Stimulated activated memory B cell treated with anti-CD40 and anti-IgM and Interleukin-4, amounts not matched to agents 10 μg/mL and 1 μg/mL and 100 μg/mL, for 72 hours (primary cell): ENCODE results near the gene KRTAP10-9.
A peak's percentile ranks its signal among the peaks of the same experiment; 100 is the strongest.
"Not testable (repeated sequence)": the region's sequence is repeated elsewhere in the genome, so short reads cannot be mapped to it uniquely, and the experiment has no call there.

Experiments
- ATAC-seq: fragments of 150-1000 bp; cut with Tn5 transposase; 2 replicates; pipeline ENCODE4 v1.10.0; 2021
- H3K27ac Mint-ChIP-seq: one replicate; pipeline ENCODE4 v1.8.0; 2022; ENCODE audit warnings: mild to moderate bottlenecking, mixed read lengths
- H3K27me3 Mint-ChIP-seq: one replicate; pipeline ENCODE4 v1.8.0; 2022; ENCODE audit warnings: mixed read lengths
- H3K36me3 Mint-ChIP-seq: one replicate; pipeline ENCODE4 v1.8.0; 2022; ENCODE audit warnings: mixed read lengths
- H3K4me1 Mint-ChIP-seq: one replicate; pipeline ENCODE4 v1.8.0; 2022; ENCODE audit warnings: mixed read lengths
- H3K4me3 Mint-ChIP-seq: one replicate; pipeline ENCODE4 v1.8.0; 2022; ENCODE audit warnings: mild to moderate bottlenecking, moderate library complexity, mixed read lengths
- H3K9me3 Mint-ChIP-seq: one replicate; pipeline ENCODE4 v1.8.0; 2022; ENCODE audit warnings: mixed read lengths

KRTAP10-9 gene

GRCh38 chr21:44603109-44603875, 23.6 kb upstream of the KRTAP10-9 start:
- Mint-ChIP-seq H3K36me3 (peaks cover 4% of the 10 kb centered on the region), H3K27me3 (peaks cover 72% of the 10 kb centered on the region), H3K27ac (no peak overlapping the region), H3K4me1 (no peaks in the 10 kb centered on the region), H3K9me3 (peaks cover 6% of the 10 kb centered on the region), H3K4me3 (no peak overlapping the region)
- ATAC-seq = no peak

DNA sequence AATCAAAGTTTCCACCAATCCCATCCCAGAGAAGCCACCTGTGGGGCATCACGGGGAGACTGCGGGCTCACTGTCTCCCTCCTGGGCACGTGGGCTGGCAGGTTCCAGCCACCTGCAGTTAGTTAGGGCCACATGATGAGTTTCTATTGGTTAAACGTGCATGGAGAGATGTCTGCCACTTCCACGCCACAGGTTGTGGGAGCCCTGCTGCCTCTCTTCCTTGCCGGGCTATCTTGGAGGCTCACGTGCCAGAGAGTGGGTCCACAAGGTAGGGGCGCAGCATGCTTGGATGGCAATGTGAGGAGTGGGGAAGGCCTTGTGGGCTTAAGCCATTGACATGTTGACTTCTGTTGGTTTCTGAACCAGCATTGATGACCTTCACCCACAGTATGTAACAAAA, 23.0 kb upstream of the KRTAP10-9 start:
- Mint-ChIP-seq H3K4me1 (no peaks in the 10 kb centered on the region), H3K27ac (no peak overlapping the region), H3K36me3 (peaks cover 3% of the 10 kb centered on the region), H3K4me3 (no peak overlapping the region), H3K27me3 (peaks cover 66% of the 10 kb centered on the region), H3K9me3 (peaks cover 4% of the 10 kb centered on the region)
- ATAC-seq = no peak

- peaks cover 15% of the 10 kb centered on the region for H3K36me3 Mint-ChIP-seq
- ATAC-seq = no peak
- no peaks in the 10 kb centered on the region for H3K4me1 Mint-ChIP-seq
- H3K4me3 Mint-ChIP-seq = no peak overlapping the region
- no peak overlapping the region for H3K27ac Mint-ChIP-seq
- H3K27me3 Mint-ChIP-seq = peaks cover 49% of the 10 kb centered on the region
- peaks cover 21% of the 10 kb centered on the region for H3K9me3 Mint-ChIP-seq
Measured at GRCh38 chr21:44606495-44606894, 20.4 kb upstream of the KRTAP10-9 start.

- H3K27me3 Mint-ChIP-seq = peaks cover 45% of the 10 kb centered on the region
- H3K36me3 Mint-ChIP-seq = peaks cover 28% of the 10 kb centered on the region
- H3K4me3 Mint-ChIP-seq = no peak overlapping the region
- no peak overlapping the region for H3K27ac Mint-ChIP-seq
- no peak for ATAC-seq
- H3K4me1 Mint-ChIP-seq = no peaks in the 10 kb centered on the region
- peaks cover 34% of the 10 kb centered on the region for H3K9me3 Mint-ChIP-seq
Measured at GRCh38 chr21:44609193-44609592, 17.7 kb upstream of the KRTAP10-9 start.

DNA sequence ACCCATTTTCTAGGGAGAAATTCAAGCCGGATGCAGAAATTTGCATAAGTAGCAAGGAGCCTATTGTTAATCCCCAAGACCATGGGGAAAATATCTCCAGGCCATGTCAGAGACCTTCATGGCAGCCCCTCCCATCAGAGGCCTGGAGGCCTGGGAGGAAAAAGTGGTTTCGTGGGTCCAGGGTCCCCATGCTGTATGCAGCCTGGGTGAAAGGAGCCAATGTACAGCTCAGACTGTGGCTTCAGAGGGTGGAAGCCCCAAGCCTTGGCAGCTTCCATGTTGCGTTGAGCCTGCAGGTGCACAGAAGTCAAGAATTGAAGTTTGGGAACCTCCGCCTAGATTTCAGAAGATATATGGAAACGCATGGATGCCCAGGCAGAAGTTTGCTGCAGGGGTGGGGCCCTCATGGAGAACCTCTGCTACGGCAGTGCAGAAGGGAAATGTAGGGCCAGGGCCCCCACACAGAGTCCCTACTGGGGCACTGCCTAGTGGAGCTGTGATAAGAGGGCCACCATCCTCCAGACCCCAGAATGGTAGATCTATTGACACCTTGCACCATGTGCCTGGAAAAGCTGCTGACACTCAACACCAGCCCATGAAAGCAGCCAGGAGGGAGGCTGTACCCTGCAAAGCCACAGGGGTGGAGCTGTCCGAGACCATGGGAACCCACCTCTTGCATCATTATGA, 16.6 kb upstream of the KRTAP10-9 start:
- peaks cover 43% of the 10 kb centered on the region for H3K27me3 Mint-ChIP-seq
- peaks cover 28% of the 10 kb centered on the region for H3K36me3 Mint-ChIP-seq
- H3K4me3 Mint-ChIP-seq, H3K27ac Mint-ChIP-seq, ATAC-seq, H3K4me1 Mint-ChIP-seq: not testable (repeated sequence)
- H3K9me3 Mint-ChIP-seq = peaks cover 34% of the 10 kb centered on the region

DNA sequence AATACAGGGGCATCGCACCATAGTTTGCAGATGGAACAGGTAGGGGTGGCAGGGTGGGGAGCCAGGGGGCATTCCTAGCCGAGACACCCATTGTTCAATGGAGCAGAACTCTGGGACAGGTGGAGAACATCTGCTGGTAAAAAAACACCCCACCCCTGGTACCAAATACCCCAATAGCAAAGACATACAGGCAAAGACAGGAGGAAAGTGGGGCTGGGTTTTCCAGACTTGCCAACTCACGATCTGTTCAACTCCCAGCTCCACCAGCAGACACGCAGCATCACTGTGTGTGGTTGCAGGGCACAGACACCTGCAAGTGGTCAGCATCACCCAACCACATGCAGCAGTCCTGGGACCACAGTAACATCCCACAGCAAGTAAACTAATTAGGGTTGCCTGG, 15.3 kb upstream of the KRTAP10-9 start:
- ATAC-seq = no peak
- no peak overlapping the region for H3K27ac Mint-ChIP-seq
- H3K9me3 Mint-ChIP-seq = peaks cover 32% of the 10 kb centered on the region
- H3K36me3 Mint-ChIP-seq = peaks cover 28% of the 10 kb centered on the region
- H3K4me1 Mint-ChIP-seq = no peaks in the 10 kb centered on the region
- H3K27me3 Mint-ChIP-seq = peaks cover 45% of the 10 kb centered on the region
- H3K4me3 Mint-ChIP-seq = no peak overlapping the region

DNA sequence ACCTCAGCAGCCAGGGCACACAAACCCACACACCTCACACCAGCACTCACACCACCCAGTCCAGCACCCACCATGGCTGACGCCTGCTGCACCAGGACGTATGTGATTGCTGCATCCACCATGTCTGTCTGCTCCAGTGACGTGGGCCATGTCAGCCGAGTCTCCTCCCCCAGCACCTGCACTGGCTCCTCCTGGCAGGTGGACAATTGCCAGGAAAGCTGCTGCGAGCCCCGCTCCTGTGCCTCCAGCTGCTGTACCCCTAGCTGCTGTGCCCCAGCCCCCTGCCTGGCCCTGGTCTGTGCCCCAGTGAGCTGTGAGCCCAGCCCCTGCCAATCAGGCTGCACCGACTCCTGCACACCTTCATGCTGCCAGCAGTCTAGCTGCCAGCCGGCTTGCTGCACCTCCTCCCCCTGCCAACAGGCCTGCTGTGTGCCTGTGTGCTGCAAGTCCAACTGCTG, 14.8 kb upstream of the KRTAP10-9 start, which contains the start of gene KRTAP10-8:
TSS of gene KRTAP10-8 (plus strand) at position 51 of the 458 bp plus-strand sequence. CDS start at position 73, 22 bp downstream.
- Mint-ChIP-seq H3K27me3 (peaks cover 42% of the 10 kb centered on the region), H3K9me3 (peaks cover 31% of the 10 kb centered on the region), H3K4me1 (no peaks in the 10 kb centered on the region), H3K36me3 (peaks cover 28% of the 10 kb centered on the region), H3K27ac (no peak within 1 kb of the TSS), H3K4me3 (no peak within 1 kb of the TSS)
- no peak for ATAC-seq

DNA sequence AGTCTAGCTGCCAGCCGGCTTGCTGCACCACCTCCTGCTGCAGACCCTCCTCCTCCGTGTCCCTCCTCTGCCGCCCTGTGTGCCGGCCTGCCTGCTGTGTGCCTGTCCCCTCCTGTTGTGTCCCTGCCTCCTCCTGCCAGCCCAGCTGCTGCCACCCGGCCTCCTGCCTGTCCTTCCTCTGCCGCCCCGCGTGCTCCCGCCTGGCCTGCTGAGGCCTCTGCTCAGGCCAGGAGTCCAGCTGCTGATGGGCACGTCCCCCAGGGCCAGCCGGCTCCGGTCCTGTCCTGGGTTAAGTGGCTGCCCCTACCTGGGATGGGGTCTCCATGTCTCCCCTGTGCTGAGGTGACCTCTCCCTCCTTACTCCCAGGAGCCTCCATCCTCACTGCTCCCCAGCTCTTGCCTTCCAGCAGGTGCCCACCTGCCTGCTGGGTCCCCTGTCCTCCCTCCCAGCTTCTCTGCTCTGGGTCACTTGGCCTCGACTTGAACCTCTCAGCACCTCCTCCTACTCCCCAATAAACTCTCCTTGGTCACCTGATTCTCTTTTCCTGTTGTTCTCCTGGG, 14.1 kb upstream of the KRTAP10-9 start:
- peaks cover 41% of the 10 kb centered on the region for H3K27me3 Mint-ChIP-seq
- peaks cover 31% of the 10 kb centered on the region for H3K9me3 Mint-ChIP-seq
- H3K36me3 Mint-ChIP-seq = peaks cover 28% of the 10 kb centered on the region
- H3K4me3 Mint-ChIP-seq = no peak overlapping the region
- ATAC-seq = no peak
- H3K4me1 Mint-ChIP-seq = no peaks in the 10 kb centered on the region
- no peak overlapping the region for H3K27ac Mint-ChIP-seq

- no peak overlapping the region for H3K4me3 Mint-ChIP-seq
- H3K27ac Mint-ChIP-seq = peak overlapping the region; percentile 45
- ATAC-seq = no peak
- H3K4me1 Mint-ChIP-seq = peaks cover 5% of the 10 kb centered on the region
- H3K27me3 Mint-ChIP-seq = peaks cover 41% of the 10 kb centered on the region
- peaks cover 29% of the 10 kb centered on the region for H3K36me3 Mint-ChIP-seq
- H3K9me3 Mint-ChIP-seq = peaks cover 33% of the 10 kb centered on the region
Measured at GRCh38 chr21:44613386-44614155, 13.3 kb upstream of the KRTAP10-9 start.

GRCh38 chr21:44614161-44614631, 12.7 kb upstream of the KRTAP10-9 start:
- no peak overlapping the region for H3K4me3 Mint-ChIP-seq
- peaks cover 41% of the 10 kb centered on the region for H3K27me3 Mint-ChIP-seq
- no peak for ATAC-seq
- H3K27ac Mint-ChIP-seq = peak overlapping the region; percentile 45
- peaks cover 11% of the 10 kb centered on the region for H3K4me1 Mint-ChIP-seq
- peaks cover 30% of the 10 kb centered on the region for H3K9me3 Mint-ChIP-seq
- H3K36me3 Mint-ChIP-seq = peaks cover 29% of the 10 kb centered on the region

DNA sequence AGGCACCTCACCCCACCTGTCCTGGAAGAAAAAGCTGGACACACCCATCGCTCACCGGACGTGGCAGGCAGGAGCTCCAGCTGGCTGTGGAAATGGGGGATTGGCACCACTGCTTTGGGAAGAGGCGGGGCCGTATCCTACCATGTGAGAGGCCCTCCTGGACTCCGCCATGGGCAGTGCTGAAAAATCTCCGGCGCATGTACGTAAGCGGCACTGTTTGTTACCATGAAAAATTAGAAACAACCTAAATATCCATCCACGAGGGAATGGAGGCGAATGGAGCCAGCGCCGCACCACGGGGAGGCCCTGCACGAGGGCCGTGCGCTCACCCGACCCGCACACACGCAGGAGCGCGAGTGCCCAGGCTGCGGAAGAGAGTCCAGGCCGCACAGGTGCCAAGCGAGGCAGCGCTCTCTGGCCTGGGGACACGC, 11.9 kb upstream of the KRTAP10-9 start:
- no peak for ATAC-seq
- Mint-ChIP-seq H3K27me3 (peaks cover 41% of the 10 kb centered on the region), H3K4me3 (no peak overlapping the region), H3K4me1 (peaks cover 14% of the 10 kb centered on the region), H3K9me3 (peaks cover 30% of the 10 kb centered on the region), H3K36me3 (peaks cover 30% of the 10 kb centered on the region), H3K27ac (no peak overlapping the region)

- ATAC-seq = no peak
- Mint-ChIP-seq H3K36me3 (peaks cover 34% of the 10 kb centered on the region), H3K9me3 (peaks cover 32% of the 10 kb centered on the region), H3K27ac (no peak overlapping the region), H3K4me1 (peaks cover 14% of the 10 kb centered on the region), H3K4me3 (no peak overlapping the region), H3K27me3 (peaks cover 41% of the 10 kb centered on the region)
Measured at GRCh38 chr21:44615466-44615865, 11.4 kb upstream of the KRTAP10-9 start.

DNA sequence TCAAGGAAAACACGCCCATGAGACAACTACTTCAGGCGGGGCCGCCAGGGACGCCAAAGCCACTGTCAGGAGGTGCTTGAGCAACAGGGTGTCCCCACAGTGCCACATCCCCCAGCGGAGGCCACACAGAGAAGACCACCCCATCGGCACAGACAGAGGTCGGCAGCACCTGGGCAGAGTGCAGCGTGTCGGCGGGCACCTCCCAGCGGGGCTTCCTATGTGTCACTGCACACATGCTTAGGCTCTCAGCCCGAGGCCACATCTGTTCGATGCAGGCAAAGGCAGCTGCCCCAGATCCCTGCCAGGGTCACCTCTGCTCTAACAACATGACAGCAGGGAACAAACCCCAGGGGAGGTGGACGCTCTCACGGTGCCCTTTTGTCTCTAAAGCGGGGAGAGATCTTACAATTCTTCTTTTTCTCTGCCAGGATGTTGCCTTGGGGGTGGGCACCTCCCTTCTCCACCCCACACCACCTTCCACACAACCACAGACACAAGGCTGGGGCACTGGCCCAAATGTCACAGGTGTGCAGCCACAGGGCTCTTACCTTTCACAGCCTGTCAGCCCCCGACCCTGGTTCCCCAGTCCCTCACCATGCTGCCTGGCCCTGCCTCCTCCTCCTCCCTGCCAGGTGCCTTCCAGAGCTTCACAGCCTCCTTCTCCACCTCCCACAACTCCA, 10.8 kb upstream of the KRTAP10-9 start:
- Mint-ChIP-seq H3K4me3 (no peak overlapping the region), H3K4me1 (peaks cover 14% of the 10 kb centered on the region), H3K9me3 (peaks cover 33% of the 10 kb centered on the region), H3K27me3 (peaks cover 41% of the 10 kb centered on the region), H3K36me3 (peaks cover 39% of the 10 kb centered on the region), H3K27ac (no peak overlapping the region)
- ATAC-seq = no peak

DNA sequence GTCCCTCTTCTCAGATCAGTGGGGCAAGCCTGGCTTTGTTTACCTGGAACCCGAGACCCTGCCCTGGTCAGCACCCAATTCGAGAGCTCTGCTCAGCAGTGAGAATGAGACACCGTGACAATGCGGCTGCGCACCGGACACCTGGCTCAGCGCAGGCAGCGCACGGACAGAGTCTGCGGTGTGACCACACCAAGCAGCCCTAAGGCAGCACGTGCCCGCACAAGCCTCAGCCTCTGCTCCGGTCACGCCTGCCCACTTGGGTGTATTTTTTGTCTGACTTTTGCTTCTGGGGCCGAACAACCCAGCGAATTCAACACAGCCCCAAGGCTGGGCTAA, 10.3 kb upstream of the KRTAP10-9 start:
- H3K4me1 Mint-ChIP-seq = peaks cover 14% of the 10 kb centered on the region
- H3K27me3 Mint-ChIP-seq = peaks cover 41% of the 10 kb centered on the region
- H3K27ac Mint-ChIP-seq = no peak overlapping the region
- no peak for ATAC-seq
- H3K36me3 Mint-ChIP-seq = peaks cover 35% of the 10 kb centered on the region
- no peak overlapping the region for H3K4me3 Mint-ChIP-seq
- H3K9me3 Mint-ChIP-seq = peaks cover 29% of the 10 kb centered on the region
